ENCODE results near the gene PLCD3. TPM values are rescaled to one million over a fixed set of nuclear protein-coding genes. Genes with fewer than 3 reads are reported as not detected.

PLCD3 gene
- total and polyA plus RNA-seq, 2 of the 13 experiments (the other 11 are each of a cell fraction or from before 2014, with no cell fraction given): 11.3 to 39.1 TPM

GRCh38 chr17:45148183-45149036, 16.1 kb upstream of the PLCD3 start, which contains the start of gene HEXIM1 (continued):
- TF ChIP-seq ZNF20 (CRISPR knock-in tag; IDR thresholded peaks at IDR 0.05) (no peak; the same call in none of the 2 replicates), ZNF430 (CRISPR knock-in tag; IDR thresholded peaks at IDR 0.05) (no peak), KAT8 (CRISPR knock-in tag; IDR thresholded peaks at IDR 0.05) (peak; percentile 75), AHR (CRISPR knock-in tag; IDR thresholded peaks at IDR 0.05) (peak; percentile 99), ZSCAN25 (CRISPR knock-in tag; IDR thresholded peaks at IDR 0.05) (peak; percentile 84; the same call in 1 of the 2 replicates), AGO2 (optimal IDR thresholded peaks at IDR 0.05; ENCODE audit: low read depth, low read length) (peak; percentile 82), RELA (CRISPR knock-in tag; IDR thresholded peaks at IDR 0.05) (peak; percentile 67; the same call in 1 of the 2 replicates), ZNF674 (CRISPR knock-in tag; IDR thresholded peaks at IDR 0.05; ENCODE audit: low read depth) (no peak), HDAC6 (IDR thresholded peaks at IDR 0.05; ENCODE audit: low read depth, low read length) (no peak), ZBTB38 (CRISPR knock-in tag; IDR thresholded peaks at IDR 0.05) (peak; percentile 86), PAWR (CRISPR knock-in tag; IDR thresholded peaks at IDR 0.05; ENCODE audit: borderline replicate concordance) (no peak), RFXANK (CRISPR knock-in tag; IDR thresholded peaks at IDR 0.05) (no peak), HOXD1 (CRISPR knock-in tag; IDR thresholded peaks at IDR 0.05) (peak; percentile 59; the same call in 1 of the 2 replicates), ZBTB42 (CRISPR knock-in tag; IDR thresholded peaks at IDR 0.05) (no peak), ZNF660 (CRISPR knock-in tag; IDR thresholded peaks at IDR 0.05; ENCODE audit: borderline replicate concordance, low read depth) (no peak), SRSF1 (optimal IDR thresholded peaks at IDR 0.05; ENCODE audit: low read depth, low read length) (peak; percentile 97), EP300 (IDR thresholded peaks at IDR 0.05; ENCODE audit: low read depth in 2 of 2, low read length in 2 of 2) (peak; percentile 73 to 89), EP300 (CRISPR knock-in tag; IDR thresholded peaks at IDR 0.05; ENCODE audit: borderline replicate concordance) (peak; percentile 60; the same call in 1 of the 2 replicates), IKZF4 (CRISPR knock-in tag; IDR thresholded peaks at IDR 0.05; ENCODE audit: borderline replicate concordance, low read depth, not compliant biosample characterization) (no peak), ZNF274 (CRISPR knock-in tag; IDR thresholded peaks at IDR 0.05) (peak; percentile 90; the same call in 1 of the 2 replicates), NR1H2 (CRISPR knock-in tag; IDR thresholded peaks at IDR 0.05; ENCODE audit: borderline replicate concordance, low read depth) (peak; percentile 63; the same call in 1 of the 2 replicates)
- TF ChIP-seq, protein P1, sequence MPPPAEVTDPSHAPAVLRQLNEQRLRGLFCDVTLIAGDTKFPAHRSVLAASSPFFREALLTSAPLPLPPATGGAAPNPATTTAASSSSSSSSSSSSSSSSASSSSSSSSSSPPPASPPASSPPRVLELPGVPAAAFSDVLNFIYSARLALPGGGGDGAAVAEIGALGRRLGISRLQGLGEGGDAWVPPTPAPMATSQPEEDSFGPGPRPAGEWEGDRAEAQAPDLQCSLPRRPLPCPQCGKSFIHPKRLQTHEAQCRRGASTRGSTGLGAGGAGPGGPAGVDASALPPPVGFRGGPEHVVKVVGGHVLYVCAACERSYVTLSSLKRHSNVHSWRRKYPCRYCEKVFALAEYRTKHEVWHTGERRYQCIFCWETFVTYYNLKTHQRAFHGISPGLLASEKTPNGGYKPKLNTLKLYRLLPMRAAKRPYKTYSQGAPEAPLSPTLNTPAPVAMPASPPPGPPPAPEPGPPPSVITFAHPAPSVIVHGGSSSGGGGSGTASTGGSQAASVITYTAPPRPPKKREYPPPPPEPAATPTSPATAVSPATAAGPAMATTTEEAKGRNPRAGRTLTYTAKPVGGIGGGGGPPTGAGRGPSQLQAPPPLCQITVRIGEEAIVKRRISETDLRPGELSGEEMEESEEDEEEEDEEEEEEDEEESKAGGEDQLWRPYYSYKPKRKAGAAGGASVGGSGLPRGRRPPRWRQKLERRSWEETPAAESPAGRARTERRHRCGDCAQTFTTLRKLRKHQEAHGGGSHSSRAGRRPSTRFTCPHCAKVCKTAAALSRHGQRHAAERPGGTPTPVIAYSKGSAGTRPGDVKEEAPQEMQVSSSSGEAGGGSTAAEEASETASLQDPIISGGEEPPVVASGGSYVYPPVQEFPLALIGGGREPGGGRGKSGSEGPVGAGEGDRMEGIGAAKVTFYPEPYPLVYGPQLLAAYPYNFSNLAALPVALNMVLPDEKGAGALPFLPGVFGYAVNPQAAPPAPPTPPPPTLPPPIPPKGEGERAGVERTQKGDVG (CRISPR knock-in tag; IDR thresholded peaks at IDR 0.05; ENCODE audit: borderline replicate concordance): peak; percentile 68; the same call in 1 of the 2 replicates
- TF ChIP-seq, protein P2, sequence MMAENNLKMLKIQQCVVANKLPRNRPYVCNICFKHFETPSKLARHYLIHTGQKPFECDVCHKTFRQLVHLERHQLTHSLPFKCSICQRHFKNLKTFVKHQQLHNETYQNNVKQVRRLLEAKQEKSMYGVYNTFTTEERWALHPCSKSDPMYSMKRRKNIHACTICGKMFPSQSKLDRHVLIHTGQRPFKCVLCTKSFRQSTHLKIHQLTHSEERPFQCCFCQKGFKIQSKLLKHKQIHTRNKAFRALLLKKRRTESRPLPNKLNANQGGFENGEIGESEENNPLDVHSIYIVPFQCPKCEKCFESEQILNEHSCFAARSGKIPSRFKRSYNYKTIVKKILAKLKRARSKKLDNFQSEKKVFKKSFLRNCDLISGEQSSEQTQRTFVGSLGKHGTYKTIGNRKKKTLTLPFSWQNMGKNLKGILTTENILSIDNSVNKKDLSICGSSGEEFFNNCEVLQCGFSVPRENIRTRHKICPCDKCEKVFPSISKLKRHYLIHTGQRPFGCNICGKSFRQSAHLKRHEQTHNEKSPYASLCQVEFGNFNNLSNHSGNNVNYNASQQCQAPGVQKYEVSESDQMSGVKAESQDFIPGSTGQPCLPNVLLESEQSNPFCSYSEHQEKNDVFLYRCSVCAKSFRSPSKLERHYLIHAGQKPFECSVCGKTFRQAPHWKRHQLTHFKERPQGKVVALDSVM (CRISPR knock-in tag; IDR thresholded peaks at IDR 0.05): peak; percentile 72
- TF ChIP-seq, protein P3, sequence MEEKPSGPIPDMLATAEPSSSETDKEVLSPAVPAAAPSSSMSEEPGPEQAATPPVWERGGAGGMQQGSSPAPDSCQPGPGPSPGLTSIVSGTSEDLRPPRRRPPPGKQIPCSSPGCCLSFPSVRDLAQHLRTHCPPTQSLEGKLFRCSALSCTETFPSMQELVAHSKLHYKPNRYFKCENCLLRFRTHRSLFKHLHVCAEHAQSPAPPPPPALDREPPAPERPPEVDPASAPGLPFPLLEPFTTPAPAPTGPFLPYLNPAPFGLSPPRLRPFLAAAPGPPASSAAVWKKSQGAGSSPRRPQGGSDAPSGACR (CRISPR knock-in tag; IDR thresholded peaks at IDR 0.05): peak; percentile 26; the same call in 1 of the 2 replicates
